Tibial nerve (tissue), 3 donors: ENCODE measurements around the gene PARP15.

Source experiments
- POLR2A ChIP-seq, 2 donors: fragments of 450-650 bp; IDR thresholded peaks; one replicate each; pipeline ENCODE4 v1.6.1; 2017; ENCODE audit warnings: antibody characterized with exemption in 2 of 2, mild to moderate bottlenecking in 2 of 2, moderate library complexity in 2 of 2
- TF ChIP-seq, protein P1 (sequence below), 5 experiments: fragments of 200-600 bp in 3 of 5; fragments of 450-650 bp in 2 of 5; sonication (generic) in 3 of 5; IDR thresholded peaks; one replicate each; pipeline ENCODE4 v1.5.1; 2016 to 2019; ENCODE audit warnings: antibody characterized with exemption in 5 of 5, mild to moderate bottlenecking in 3 of 5, moderate library complexity in 2 of 5

DNA sequence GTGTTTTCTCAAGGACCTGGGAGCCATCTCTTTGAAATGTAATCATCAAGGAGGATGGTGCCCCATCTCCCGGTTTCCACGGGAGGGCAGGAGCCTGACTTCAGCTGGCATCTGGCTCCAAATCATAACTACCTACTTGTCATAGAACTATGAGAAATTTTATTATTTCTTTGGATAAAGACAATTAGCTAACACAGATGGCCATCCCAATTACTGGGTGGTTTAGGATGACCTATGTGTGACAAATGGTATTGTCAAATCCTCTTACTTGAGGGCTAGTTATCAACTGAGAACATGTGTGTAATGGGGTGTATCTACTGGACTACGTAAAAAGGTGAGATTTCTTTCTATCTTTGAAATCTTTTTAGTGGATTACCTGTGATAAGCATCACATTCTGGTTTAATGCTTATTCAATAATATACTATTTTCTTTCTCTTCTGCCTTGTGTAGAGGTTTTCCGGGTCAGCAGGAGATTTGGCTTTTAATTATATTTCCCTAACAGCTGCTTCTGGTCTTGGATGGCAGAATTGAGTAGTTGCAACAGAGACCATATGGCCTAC lies 87.9 kb downstream of the PARP15 start:
- TF ChIP-seq, protein P1, sequence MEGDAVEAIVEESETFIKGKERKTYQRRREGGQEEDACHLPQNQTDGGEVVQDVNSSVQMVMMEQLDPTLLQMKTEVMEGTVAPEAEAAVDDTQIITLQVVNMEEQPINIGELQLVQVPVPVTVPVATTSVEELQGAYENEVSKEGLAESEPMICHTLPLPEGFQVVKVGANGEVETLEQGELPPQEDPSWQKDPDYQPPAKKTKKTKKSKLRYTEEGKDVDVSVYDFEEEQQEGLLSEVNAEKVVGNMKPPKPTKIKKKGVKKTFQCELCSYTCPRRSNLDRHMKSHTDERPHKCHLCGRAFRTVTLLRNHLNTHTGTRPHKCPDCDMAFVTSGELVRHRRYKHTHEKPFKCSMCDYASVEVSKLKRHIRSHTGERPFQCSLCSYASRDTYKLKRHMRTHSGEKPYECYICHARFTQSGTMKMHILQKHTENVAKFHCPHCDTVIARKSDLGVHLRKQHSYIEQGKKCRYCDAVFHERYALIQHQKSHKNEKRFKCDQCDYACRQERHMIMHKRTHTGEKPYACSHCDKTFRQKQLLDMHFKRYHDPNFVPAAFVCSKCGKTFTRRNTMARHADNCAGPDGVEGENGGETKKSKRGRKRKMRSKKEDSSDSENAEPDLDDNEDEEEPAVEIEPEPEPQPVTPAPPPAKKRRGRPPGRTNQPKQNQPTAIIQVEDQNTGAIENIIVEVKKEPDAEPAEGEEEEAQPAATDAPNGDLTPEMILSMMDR (IDR thresholded peaks at IDR 0.05) = no peak
- no peak for TF ChIP-seq POLR2A (IDR thresholded peaks at IDR 0.05)
